ENCODE data around the gene CLEC6A.
"Not testable (repeated sequence)": the region's sequence is repeated elsewhere in the genome, so short reads cannot be mapped to it uniquely, and the experiment has no call there.

The CLEC6A gene

DNA sequence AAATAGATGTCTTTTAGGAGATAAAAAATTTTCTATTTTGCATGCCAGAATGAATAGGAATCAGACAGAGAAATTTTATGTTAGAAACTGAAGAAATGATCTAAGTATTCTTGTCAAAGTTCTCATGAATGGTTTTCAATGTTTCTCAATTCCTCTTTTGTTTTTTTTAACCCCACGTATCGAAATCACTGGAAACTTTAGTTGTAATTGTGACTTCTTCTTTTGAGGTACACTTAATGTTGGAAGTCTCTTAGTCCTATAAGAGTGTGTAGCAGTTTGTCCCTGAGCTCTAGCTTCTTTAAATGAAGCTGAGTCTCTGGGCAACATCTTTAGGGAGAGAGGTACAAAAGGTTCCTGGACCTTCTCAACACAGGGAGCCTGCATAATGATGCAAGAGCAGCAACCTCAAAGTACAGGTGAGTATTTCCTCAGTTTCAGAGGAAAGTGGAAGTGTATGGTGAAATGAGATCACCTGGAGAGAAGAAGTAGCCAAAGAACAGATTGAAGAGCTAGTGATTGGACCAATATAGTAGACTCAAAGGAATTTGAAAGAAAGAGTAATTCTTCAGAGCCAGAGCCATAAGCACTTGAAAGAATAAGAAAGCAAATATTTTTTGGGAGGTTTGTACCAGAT is at the start of gene CLEC6A:
Gene CLEC6A, plus strand, starts transcription at position 236 of the 634 bp plus-strand sequence. Its CDS starts 150 bp downstream, at position 386.
- DNase-seq (ENCODE audit: low read depth): no peak

DNA sequence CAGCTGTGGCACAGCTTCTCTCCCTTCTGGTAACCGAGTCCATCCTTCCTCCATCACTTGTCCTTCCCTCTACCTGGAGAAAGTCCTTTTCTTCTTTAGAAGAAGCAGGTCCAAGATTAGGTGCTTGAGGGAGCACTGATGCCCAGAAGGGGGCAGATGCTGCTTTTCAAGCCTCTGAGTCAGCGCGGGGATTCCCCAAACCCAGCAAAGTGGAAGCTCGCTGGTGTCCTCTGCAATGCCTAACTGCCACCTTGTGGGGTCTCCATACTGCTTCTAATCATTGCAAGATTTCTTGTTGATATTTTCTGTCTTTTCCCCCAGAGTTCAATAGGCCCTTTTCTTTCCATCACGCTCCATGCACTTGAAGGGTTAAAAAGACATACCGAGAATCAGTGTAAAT is 36.2 kb upstream of the CLEC6A start:
- peak; percentile 9 for DNase-seq (ENCODE audit: low read depth)

DNA sequence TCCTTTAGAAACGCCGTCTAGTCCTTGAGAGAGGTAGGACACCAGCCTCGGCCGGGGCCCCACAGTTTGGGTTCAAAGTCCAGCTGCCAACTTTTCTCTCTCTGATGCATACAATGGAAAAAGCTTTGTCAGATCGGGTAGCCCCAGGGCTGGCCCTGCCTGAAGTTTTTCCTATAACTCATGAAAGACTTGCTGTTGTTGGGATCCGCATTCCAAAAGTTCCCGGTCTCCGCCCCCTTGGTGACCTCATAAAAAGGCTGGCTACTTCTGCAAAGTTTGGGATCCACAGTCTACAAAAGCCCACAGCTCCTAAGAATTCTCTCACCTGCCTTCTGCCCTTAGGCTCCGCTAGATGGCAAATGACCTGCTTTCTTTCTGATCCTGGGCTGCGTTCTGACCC is 35.3 kb upstream of the CLEC6A start:
- DNase-seq (ENCODE audit: low read depth): no peak

DNA sequence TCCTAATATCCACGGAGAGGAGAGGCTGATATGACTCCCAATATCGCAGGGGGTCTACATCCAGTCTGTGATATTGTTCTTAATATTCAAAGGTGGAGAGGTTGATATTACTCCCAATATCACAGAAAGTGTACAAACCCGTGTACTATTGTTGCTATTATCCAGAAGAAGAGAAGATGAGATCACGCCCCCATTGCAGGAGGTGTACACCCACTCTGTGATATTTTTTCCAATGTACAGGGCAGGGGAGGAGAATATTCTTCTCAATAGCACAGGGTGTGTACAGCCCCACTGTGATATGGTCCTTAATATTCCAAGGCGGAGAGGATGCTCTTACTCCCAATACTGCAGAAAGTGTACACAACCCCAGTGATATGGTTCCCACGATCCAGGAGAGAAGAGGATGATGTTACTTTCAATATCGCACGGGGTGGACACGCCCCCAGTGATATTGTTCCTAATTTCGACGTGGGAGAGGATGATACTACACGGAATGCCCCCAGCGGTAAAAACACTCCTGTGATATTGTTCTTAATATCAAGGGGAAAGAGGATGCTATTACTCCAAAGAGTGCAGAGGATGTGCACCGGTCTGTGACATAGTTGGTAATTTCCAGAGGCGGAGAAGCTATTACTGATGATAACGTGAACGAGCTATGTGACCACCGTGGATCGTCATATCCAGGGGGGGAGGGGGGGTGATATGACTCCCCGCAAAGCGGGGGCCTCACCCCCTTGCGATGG is 11.1 kb upstream of the CLEC6A start:
- DNase-seq (ENCODE audit: low read depth): not testable (repeated sequence)

DNA sequence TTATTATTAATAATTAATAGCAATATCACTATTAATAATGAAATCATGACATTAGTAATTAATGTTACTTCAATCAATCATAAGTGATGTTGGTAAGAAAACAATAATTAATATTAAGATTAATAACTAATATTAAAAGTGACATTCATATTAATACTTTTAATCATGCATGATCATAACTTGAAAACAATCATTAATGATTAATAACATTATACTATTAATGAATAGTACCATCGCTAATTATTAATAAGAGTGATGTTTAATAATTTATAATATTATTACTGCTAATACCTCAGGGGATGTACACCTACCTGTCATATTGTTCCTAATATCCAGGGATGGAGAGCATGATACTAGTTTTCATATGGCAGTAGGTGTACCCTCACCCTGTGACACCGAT is 10.0 kb upstream of the CLEC6A start:
- DNase-seq (ENCODE audit: low read depth): no peak

DNA sequence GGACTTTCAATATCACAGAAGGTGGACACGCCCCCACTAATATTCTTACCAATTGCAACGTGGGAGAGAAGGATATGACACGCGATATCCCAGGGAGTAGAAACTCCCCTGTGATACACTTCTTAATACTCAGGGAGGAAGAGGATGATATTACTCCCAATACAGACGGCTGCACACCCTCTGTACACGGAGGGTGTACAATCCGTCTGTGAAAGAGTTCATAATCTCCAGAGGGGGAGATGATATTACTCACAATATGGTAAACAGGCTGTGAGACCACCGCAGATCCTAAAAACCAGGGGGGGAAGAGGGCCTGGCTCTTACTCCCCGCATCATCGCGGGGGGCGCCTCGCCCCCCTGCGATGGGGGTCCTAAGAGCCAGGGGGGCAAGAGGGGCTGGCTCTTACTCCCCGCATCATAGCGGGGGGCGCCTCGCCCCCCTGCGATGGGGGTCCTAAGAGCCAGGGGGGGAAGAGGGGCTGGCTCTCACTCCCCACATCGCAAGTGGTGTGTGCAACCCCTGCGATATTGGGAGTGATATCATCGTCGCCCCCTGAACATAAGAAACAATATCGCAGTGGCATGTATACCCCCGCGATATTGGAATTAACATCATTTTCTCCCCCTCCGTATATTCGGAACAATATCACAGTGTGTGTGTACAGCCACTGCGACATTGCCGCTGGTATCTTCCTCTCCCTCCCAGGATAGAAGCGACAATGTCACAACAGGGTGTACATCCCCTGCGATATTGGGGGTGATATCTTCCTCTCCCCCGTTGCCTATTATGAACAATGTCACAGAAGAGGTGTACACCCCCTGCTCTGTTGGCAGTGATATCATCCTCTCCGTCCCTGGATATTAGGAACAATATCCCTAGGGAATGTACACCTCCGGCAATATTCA is 8.9 kb upstream of the CLEC6A start:
- no peak for DNase-seq (ENCODE audit: low read depth)

DNA sequence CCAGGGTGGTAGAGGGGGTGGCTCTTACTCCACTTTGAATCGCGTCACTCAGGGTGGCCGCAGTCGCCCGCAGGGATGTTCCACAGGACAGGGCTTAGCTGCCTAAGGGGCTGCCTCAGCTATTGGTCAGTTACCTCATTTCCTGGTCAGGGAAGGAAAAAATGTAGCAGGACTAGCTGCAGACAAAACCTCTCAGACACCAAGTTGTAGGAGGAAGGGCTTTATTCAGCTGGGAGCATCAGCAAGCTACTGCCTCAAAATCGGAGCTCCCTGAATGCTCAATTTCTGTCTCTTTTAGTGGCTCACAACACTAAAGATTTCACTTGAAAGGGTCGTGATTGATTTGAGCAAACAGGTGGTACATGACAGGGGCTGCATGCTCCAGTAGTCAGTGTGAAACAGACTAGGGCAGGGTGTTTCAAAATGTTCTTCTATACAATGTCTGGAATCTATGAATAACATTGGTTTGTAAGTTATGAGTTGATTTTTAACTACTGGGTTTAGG is 6.4 kb upstream of the CLEC6A start:
- no peak for DNase-seq (ENCODE audit: low read depth)

DNA sequence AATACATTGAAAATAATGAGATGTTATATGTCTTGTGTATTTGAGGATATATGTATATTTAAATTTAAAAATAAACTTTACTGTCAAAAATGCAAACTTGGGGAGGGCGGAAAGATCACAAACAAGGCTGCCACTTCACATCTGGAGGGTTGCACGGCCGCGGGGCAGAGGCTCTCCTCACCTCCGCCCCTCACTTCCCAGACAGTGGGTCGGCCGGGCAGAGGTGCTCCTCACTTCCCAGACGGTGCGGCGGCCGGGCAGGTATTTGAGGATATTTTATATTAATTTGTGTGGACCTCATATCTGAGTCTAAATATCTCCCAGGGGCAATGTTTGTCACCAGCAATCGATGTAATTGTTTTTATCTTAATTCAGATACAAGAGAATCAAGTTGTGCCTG is 3.7 kb upstream of the CLEC6A start:
- DNase-seq (ENCODE audit: low read depth): no peak

DNA sequence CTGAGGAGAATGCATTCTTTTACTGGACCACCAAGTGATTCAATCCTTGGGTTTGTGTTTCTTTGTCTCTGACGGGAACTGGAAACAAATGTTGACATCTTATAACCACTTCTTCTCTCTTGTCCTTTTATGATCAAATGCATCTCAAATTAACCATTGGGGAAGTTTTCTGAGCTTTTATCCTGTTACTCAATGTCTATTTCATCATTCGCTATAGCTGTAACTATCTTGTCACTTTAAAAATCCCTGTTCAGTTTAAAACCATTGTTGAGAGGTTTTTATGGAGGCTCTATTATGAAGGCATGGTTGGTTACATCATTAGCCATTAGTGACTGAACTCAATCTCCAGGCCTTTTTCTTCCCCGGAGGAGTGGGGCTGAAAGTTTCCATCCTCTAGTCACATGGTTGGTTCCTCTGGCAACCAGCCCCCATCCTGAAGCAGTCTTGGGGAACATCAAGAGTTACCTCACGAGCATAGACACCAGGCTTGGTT is 2.7 kb upstream of the CLEC6A start:
- no peak for DNase-seq (ENCODE audit: low read depth)

DNA sequence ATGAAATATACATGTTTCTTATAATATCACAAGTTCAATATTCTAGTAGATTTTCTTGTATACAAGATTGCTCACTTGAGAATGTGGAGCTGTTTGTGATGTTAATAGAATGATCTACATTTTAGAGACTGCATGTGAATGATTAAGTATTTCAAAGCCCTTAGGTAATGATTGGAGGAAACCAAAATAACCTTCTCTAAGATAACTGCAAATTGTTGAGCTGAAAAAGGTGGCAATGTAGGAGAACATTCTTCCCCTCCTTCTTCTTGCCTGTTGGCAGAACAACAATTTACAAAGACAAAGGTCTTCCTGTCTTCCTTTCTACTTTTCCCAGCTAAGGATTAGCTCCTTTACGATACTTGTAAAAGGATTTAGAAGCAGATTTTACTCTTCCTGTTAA is 2.0 kb upstream of the CLEC6A start:
- no peak for DNase-seq (ENCODE audit: low read depth)

DNA sequence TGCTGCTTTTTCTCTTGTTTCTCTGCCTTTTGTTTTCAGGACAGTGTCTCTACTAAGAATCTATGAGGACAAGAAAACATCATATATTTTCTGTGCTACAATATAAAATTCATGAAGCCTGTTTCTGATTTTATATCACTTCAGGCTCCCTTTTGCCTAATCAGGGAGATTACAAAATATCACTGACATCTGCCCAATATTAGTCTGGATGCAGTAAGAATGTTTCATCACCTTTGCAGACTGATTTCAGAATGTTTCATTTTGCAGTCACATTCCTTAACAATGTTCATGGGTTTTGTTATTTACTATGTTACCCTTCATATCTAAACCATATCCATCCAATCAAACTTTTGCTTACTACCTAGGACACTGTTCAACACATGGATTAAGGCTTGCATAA is 491 bp upstream of the CLEC6A start:
- DNase-seq (ENCODE audit: low read depth): no peak

DNA sequence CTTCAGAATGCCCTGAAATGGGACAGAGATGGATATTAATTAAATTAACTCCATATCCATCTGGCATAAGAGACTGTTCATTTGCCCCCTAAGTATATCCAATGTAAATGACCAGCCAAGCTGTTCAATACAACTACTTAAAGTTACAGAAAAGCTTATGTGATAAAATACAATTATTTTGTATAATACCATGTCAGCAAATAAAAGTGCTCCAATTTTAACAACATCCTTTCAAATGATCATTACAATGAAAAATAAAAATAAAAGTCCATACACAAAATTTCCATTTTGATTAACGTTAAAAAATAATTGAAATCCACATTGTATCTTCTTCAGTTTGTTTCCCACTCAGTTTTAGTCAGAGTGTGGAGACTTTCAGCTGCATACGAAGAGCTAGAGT is 5.7 kb downstream of the CLEC6A start:
- DNase-seq (ENCODE audit: low read depth): no peak

DNA sequence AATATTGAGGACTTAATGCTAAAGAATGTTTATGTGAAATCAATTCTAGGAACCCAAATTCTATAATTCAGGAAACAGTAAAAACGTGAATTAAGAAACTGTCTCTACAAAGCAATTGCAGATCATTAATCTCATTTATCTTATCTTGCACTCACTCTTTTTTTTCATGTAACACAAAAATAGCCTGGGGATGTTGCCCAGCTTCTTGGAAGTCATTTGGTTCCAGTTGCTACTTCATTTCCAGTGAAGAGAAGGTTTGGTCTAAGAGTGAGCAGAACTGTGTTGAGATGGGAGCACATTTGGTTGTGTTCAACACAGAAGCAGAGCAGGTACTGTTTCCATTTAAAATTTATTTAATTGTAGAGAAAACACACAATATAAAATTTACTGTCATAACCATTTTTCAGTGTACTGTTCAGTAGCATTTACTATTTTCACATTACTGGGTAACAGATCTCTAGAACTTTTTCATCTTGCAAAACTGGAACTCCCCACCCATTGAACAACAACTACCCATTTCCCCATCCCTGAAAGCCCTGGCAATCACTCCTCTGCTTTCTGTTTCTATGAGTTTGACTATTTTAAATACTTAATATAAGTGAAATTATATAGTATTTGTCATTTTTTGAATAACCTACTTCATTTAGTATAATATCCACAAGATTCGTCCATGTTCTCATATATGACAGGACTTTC is 9.7 kb downstream of the CLEC6A start:
- no peak for DNase-seq (ENCODE audit: low read depth)

DNA sequence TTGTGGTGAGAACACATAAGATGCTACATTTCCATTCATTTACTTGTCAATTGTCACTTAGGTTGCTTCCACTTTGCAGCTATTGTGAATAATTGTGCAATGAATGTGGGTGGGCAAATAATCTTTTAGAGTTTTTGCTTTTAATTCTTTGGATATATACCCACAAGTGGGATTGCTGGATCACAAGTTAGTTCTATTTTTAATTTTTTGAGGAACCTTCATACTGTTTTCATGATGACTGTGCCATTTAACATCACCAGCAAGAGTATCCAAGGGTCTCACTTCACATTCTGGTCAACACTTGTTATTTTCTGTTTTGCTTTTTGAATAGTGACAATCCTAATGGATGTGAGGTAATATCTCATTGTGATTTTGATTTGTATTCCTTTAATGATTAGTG is 10.5 kb downstream of the CLEC6A start:
- no peak for DNase-seq (ENCODE audit: low read depth)

DNA sequence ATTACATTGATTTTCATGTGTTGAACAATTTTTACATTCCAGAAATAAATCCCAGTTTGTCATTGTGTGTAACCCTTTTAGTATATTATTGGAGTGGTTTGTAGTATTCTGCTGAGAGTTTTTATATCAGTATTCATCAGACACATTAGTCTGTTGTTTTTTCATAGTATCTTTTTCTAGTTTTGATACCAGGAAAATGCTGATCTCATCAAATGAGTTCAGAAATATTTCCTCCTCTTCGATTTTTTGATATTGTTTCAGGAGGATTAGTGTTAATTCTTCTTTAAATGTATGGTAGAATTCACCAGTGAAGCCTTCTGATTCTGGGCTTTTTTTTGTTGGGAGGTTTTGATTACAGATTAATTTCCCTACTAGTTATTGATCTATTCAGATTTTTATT is 15.3 kb downstream of the CLEC6A start:
- no peak for DNase-seq (ENCODE audit: low read depth)

DNA sequence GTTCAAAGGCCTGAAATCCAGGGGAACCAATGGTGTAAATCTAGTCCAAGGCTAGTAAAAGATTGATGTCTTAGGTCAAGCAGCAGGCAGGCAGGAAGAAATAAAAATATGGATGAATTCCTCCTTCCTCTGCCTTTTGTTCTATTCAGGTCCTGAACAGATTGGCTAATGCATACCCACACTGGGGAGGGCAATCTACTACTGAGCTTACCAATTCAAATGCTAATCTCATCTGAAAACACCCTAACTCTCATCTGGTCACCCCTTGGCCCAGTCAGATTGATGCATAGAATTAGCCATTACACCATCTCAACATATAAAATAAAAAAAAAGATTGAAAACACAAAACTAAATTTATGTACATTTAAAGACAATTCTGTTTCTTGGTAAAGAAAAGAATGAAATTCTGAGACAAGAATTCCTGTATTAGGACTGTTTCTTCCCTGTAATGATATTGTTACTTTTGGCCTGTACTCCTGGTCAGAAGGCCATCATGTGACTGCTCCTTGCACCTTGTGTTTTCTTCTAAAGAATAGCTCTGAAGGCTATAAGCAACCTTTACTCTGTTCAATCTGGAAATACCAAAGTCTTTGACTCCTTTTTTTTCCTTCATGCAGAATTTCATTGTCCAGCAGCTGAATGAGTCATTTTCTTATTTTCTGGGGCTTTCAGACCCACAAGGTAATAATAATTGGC is 19.9 kb downstream of the CLEC6A start:
- no peak for DNase-seq (ENCODE audit: low read depth)

DNA sequence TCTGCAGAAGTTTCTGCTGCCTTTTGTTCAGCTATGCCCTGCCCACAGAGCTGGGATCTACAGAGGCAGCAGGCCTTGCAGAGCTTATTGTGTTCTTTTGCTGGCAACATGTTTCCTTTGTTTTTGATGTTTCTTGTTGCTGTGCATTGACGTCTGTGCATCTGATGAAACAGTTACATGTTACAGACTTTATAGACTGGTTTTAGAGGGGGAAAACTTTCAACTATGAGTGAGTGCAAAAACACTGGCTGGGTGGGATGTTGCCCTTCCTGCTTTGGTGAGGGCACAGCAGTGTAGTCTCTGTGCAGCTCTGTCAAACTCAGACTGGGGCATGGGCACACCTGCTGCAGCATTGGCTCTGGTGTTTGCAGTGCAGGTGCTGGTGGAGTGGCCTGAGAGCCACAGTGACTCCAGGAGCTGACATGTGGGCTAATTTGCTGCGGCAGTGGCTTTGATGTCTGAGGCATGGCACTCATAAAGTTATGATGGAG is 26.9 kb downstream of the CLEC6A start:
- DNase-seq (ENCODE audit: low read depth): no peak

DNA sequence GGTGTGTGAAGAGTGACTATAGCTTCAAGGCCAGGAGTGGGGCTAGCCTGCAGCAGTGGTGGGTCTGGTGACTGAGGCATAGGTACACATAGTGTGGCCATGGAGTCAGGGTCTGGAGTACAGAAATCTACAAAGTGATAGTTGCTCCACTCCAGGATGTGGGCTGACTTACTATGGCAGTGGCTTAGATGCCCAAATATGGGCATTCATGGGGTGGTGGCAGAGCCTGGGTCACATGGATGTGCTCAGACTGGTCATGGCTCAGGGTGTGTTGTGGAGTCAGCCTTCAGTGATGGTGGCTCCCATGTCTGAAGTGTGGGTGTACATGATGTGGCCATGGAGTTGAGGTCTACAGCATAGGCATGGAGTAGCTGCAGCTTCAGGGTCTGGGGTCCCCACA is 27.3 kb downstream of the CLEC6A start:
- no peak for DNase-seq (ENCODE audit: low read depth)

DNA sequence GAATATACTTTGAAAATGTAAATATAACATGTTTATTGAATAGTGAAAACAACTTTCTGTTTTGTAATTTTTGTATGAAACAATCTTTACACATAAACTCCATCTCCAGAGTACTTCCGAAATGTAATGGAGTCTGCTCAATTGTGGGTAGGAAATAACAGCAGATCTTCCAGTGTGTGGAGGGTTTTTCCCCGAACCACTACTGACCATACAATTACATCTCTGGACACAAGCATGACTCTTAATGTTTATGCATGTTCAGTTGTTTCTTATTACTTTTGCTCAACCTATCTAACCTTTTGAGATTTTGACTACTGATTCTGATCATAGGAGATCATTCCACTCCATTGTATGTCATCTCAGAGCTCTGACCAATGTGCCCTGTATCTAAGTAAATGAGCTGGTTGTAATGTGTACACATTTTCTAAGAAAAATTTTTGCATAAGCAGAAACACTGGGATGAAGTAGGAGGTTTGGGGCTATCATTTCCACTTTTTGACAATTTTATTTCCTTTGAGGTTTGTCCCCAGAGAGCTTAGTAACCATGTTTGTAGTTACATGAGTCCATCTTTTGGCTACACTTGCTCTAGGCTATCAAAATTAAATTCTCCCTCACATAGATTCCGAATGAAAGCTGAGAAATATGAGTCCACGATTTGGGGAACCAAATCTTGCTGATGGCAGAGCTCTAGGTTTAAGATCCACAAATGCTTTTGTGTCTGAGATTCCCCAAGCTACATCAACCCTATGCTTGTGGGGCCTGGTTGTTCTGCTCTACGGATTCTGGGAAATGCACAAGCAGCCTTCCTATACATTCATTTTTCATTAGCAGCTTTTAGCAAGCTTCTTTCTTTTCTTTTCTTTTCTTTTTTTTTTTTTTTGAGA is 36.1 kb downstream of the CLEC6A start:
- DNase-seq (ENCODE audit: low read depth): no peak

DNA sequence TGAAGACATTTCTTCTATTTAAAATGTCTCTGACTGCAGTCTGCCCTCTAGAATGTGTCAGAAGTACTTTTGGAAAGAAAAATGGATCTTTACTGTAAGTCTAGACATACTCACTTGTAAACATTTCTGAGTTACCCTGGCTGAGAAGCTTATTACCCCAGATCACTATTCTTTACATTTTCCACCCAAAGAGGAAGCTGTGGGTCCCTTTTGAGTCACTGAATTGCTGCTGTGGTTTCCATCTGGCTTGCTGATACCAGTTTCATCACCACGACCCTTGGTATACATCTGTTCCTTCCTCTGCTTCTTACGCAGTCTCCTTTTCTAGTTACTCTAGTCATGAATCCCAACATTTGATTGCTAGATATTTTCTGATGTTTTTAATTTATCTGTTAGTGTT is 37.3 kb downstream of the CLEC6A start:
- no peak for DNase-seq (ENCODE audit: low read depth)

All from activated T-helper 1 cell treated with Interleukin-2 at 50 U/mL for 16 hours (primary cell).